ENCODE data around the gene HMX1. TPM values are rescaled to one million over a fixed set of nuclear protein-coding genes. Genes with fewer than 3 reads are reported as not detected.

HMX1 gene
- polyA plus RNA-seq, 1 donor (not counting 4 experiments of a cell fraction or from before 2014, with no cell fraction given) = not detected

GRCh38 chr4:8860892-8861575 is 10.6 kb downstream of the HMX1 start:
- dilution Hi-C loops (cut with MboI; ENCODE audit: extremely low pct_ligation_motif_present, low sequenced_read_pairs) = no loop called here
- Histone ChIP-seq H3K79me2 (ENCODE audit: control insufficient read depth, insufficient read depth, low read length) (no peaks in the 10 kb centered on the region), H3K27me3 (ENCODE audit: control insufficient read depth, extremely low read depth, insufficient read depth, low read length) (peaks cover 98% of the 10 kb centered on the region), H3K4me2 (ENCODE audit: control insufficient read depth, extremely low read depth, insufficient read depth, low read depth, low read length) (no peak overlapping the region), H4K20me1 (ENCODE audit: control insufficient read depth, extremely low read depth, insufficient read depth, low read length) (no peaks in the 10 kb centered on the region), H3K4me3 (ENCODE audit: control insufficient read depth in 2 of 3, extremely low read depth in 1 of 3, insufficient read depth in 2 of 3, low read depth in 1 of 3, low read length in 3 of 3) (no peak overlapping the region), H2AFZ (ENCODE audit: control insufficient read depth, low read length) (no peak overlapping the region), H3K27ac (ENCODE audit: control insufficient read depth, insufficient read depth, low read length) (no peak overlapping the region), H3K36me3 (ENCODE audit: control insufficient read depth in 2 of 2, extremely low read depth in 1 of 2, insufficient read depth in 2 of 2, low read length in 2 of 2) (no peaks in the 10 kb centered on the region), H3K4me1 (ENCODE audit: control insufficient read depth, extremely low read depth, insufficient read depth, low read length) (no peaks in the 10 kb centered on the region), H3K9ac (ENCODE audit: control insufficient read depth, extremely low read depth, insufficient read depth, low read length) (no peak overlapping the region), H3K9me3 (ENCODE audit: control insufficient read depth, low read depth, low read length) (no peaks in the 10 kb centered on the region), H3K9me1 (ENCODE audit: control insufficient read depth, extremely low read depth, insufficient read depth, low read length) (no peaks in the 10 kb centered on the region)
- DNase-seq (ENCODE audit: low read depth, low spot score) = no peak
- no peak for FAIRE-seq
- TF ChIP-seq EZH2 (IDR thresholded peaks at IDR 0.05; ENCODE audit: low read length) = peak; percentile 88
- no peak for TF ChIP-seq CTCF (optimal IDR thresholded peaks at IDR 0.05 in 1 of 3, IDR thresholded peaks at IDR 0.05 in 1 of 3, conservative IDR thresholded peaks at IDR 0.05 in 1 of 3; ENCODE audit: extremely low read depth in 1 of 3, insufficient read depth in 2 of 3, low read length in 3 of 3)

GRCh38 chr4:8860096-8860891 is 11.3 kb downstream of the HMX1 start:
- no peak overlapping the region for H3K9ac ChIP-seq (ENCODE audit: control insufficient read depth, extremely low read depth, insufficient read depth, low read length)
- dilution Hi-C loops (cut with MboI; ENCODE audit: extremely low pct_ligation_motif_present, low sequenced_read_pairs) = no loop called here

More at GRCh38 chr4:8860096-8860891, 11.3 kb downstream of the HMX1 start:
- no peaks in the 10 kb centered on the region for H3K9me3 ChIP-seq (ENCODE audit: control insufficient read depth, low read depth, low read length)
- peaks cover 98% of the 10 kb centered on the region for H3K27me3 ChIP-seq (ENCODE audit: control insufficient read depth, extremely low read depth, insufficient read depth, low read length)
- no peaks in the 10 kb centered on the region for H3K36me3 ChIP-seq (ENCODE audit: control insufficient read depth in 2 of 2, extremely low read depth in 1 of 2, insufficient read depth in 2 of 2, low read length in 2 of 2)
- TF ChIP-seq CTCF (optimal IDR thresholded peaks at IDR 0.05 in 1 of 3, IDR thresholded peaks at IDR 0.05 in 1 of 3, conservative IDR thresholded peaks at IDR 0.05 in 1 of 3; ENCODE audit: extremely low read depth in 1 of 3, insufficient read depth in 2 of 3, low read length in 3 of 3) (no peak), EZH2 (IDR thresholded peaks at IDR 0.05; ENCODE audit: low read length) (peak; percentile 77)
- no peak overlapping the region for H2AFZ ChIP-seq (ENCODE audit: control insufficient read depth, low read length)
- no peak overlapping the region for H3K4me2 ChIP-seq (ENCODE audit: control insufficient read depth, extremely low read depth, insufficient read depth, low read depth, low read length)
- H3K4me1 ChIP-seq (ENCODE audit: control insufficient read depth, extremely low read depth, insufficient read depth, low read length) = no peaks in the 10 kb centered on the region
- no peak overlapping the region for H3K27ac ChIP-seq (ENCODE audit: control insufficient read depth, insufficient read depth, low read length)
- FAIRE-seq (no peak), DNase-seq (ENCODE audit: low read depth, low spot score) (no peak)
- no peaks in the 10 kb centered on the region for H4K20me1 ChIP-seq (ENCODE audit: control insufficient read depth, extremely low read depth, insufficient read depth, low read length)
- no peaks in the 10 kb centered on the region for H3K79me2 ChIP-seq (ENCODE audit: control insufficient read depth, insufficient read depth, low read length)
- H3K9me1 ChIP-seq (ENCODE audit: control insufficient read depth, extremely low read depth, insufficient read depth, low read length) = no peaks in the 10 kb centered on the region
- H3K4me3 ChIP-seq (ENCODE audit: control insufficient read depth in 2 of 3, extremely low read depth in 1 of 3, insufficient read depth in 2 of 3, low read depth in 1 of 3, low read length in 3 of 3) = no peak overlapping the region

All from keratinocyte (primary cell).